PC-9 (cell line): ENCODE measurements around the gene ITGB5. TPM values are rescaled to one million over a fixed set of nuclear protein-coding genes. Genes with fewer than 3 reads are reported as not detected.

Source experiments
- BruUV-seq: library from RNA; stranded (reverse); fragments of 400-500 nt; replicated peaks from 2 replicates; lab custom pipeline; 2021; lab: Mats Ljungman, UMichigan
- CTCF ChIA-PET: fragments of 300-600 bp; sonication (Branson Sonifier 250); formaldehyde crosslinking; loops from one replicate; lab custom pipeline; 2022; ENCODE audit warnings: antibody characterized with exemption; lab: Charles Lee
- POLR2A ChIA-PET: fragments of 300-600 bp; sonication (Branson Sonifier 250); formaldehyde crosslinking; loops from one replicate; lab custom pipeline; 2022; ENCODE audit warnings: antibody characterized with exemption; ENCODE audit not compliant: unreplicated experiment; lab: Charles Lee
- DNase-seq, 2 experiments: peaks; one replicate each; pipeline versions ENCODE4 v3.0.0 to v3.0.0-alpha.2; 2015 to 2022; ENCODE audit warnings: mixed read lengths in 1 of 2
- H2AFZ ChIP-seq: fragments of 200-600 bp; sonication (generic); 2 replicates; pipeline ENCODE4 v1.8.1; 2017; ENCODE audit warnings: antibody characterized with exemption
- H3F3A ChIP-seq: fragments of 200-600 bp; sonication (generic); 2 replicates; pipeline ENCODE4 v1.8.1; 2017; ENCODE audit warnings: antibody characterized with exemption, mild to moderate bottlenecking, low read depth; ENCODE audit not compliant: insufficient read depth
- H3K27ac ChIP-seq: fragments of 200-600 bp; sonication (generic); 2 replicates; pipeline ENCODE4 v1.6.1; 2016; ENCODE audit warnings: mixed run types
- H3K27me3 ChIP-seq: fragments of 200-600 bp; sonication (generic); 2 replicates; pipeline ENCODE4 v1.6.1; 2016; ENCODE audit warnings: low read depth, mixed run types; ENCODE audit not compliant: insufficient read depth
- H3K36me3 ChIP-seq: fragments of 200-600 bp; sonication (generic); 2 replicates; pipeline ENCODE4 v1.6.1; 2016; ENCODE audit warnings: low read depth, mixed run types
- H3K4me1 ChIP-seq: fragments of 200-600 bp; sonication (generic); replicated peaks from 2 replicates; pipeline ENCODE4 v1.6.1; 2016; ENCODE audit warnings: mixed run types; ENCODE audit not compliant: insufficient read depth
- H3K4me2 ChIP-seq: fragments of 200-600 bp; sonication (generic); 2 replicates; pipeline ENCODE4 v1.6.1; 2017; ENCODE audit warnings: mixed run types
- H3K4me3 ChIP-seq: fragments of 200-600 bp; sonication (generic); 2 replicates; pipeline ENCODE4 v1.6.1; 2016; ENCODE audit warnings: mixed run types
- H3K79me2 ChIP-seq: fragments of 200-600 bp; sonication (generic); 2 replicates; pipeline ENCODE4 v1.6.1; 2017; ENCODE audit warnings: low read depth, mixed run types
- H3K9me2 ChIP-seq: fragments of 200-600 bp; sonication (generic); 2 replicates; pipeline ENCODE4 v1.8.1; 2017; ENCODE audit warnings: mild to moderate bottlenecking; ENCODE audit not compliant: insufficient read depth
- H3K9me3 ChIP-seq: fragments of 200-600 bp; sonication (generic); 2 replicates; pipeline ENCODE4 v1.8.1; 2016; ENCODE audit warnings: low read depth; ENCODE audit not compliant: insufficient read depth
- H4K20me1 ChIP-seq: fragments of 200-600 bp; sonication (generic); 2 replicates; pipeline ENCODE4 v1.8.1; 2017; ENCODE audit not compliant: insufficient read depth
- CTCF ChIP-seq: fragments of 200-600 bp; sonication (generic); conservative IDR thresholded peaks from 2 replicates; pipeline ENCODE4 v1.6.1; 2017; ENCODE audit warnings: mixed run types, antibody characterized with exemption, mild to moderate bottlenecking, moderate library complexity
- EZH2 ChIP-seq: fragments of 200-600 bp; sonication (generic); IDR thresholded peaks from 2 replicates; pipeline ENCODE4 v1.8.0; 2017; ENCODE audit warnings: antibody characterized with exemption, low read depth
- intact Hi-C: fragments of 100-400 bp; cut with micrococcal nuclease; formaldehyde crosslinking; loops from one replicate; pipeline ENCODE4 v1.10.0; 2022; ENCODE audit not compliant: unreplicated experiment
- total RNA-seq: library from RNA; stranded (reverse); gene quantifications from 2 replicates; pipeline ENCODE4 v1.2.3, GENCODE V29; 2021

The ITGB5 gene
- total RNA-seq, 1 experiment from 2014 or later: 226 TPM

GRCh38 chr3:124781476-124782376 is 105.4 kb downstream of the ITGB5 start:
- no peak for DNase-seq
- Histone ChIP-seq H3K9me3 (no peaks in the 10 kb centered on the region), H3K4me2 (no peak overlapping the region), H3K9me2 (no peaks in the 10 kb centered on the region), H4K20me1 (peaks cover 7% of the 10 kb centered on the region), H3F3A (no peaks in the 10 kb centered on the region), H3K36me3 (no peaks in the 10 kb centered on the region; the same call in 1 of the 2 replicates), H3K4me1 (no peaks in the 10 kb centered on the region), H3K27me3 (no peaks in the 10 kb centered on the region), H3K27ac (no peak overlapping the region), H3K79me2 (no peaks in the 10 kb centered on the region), H3K4me3 (no peak overlapping the region), H2AFZ (no peak overlapping the region)
- CTCF ChIA-PET: no interaction called here
- TF ChIP-seq CTCF: no peak
- no peak for TF ChIP-seq EZH2
- POLR2A ChIA-PET: no interaction called here
- no TSS peak for BruUV-seq
- intact Hi-C loops: no loop called here

GRCh38 chr3:124780761-124781475 is 106.2 kb downstream of the ITGB5 start:
- no peak overlapping the region for H3K27ac ChIP-seq
- CTCF ChIA-PET: no interaction called here

More at GRCh38 chr3:124780761-124781475, 106.2 kb downstream of the ITGB5 start:
- intact Hi-C loops: no loop called here
- H3K4me2 ChIP-seq: no peak overlapping the region
- no peaks in the 10 kb centered on the region for H3K9me2 ChIP-seq
- no TSS peak for BruUV-seq
- no peak for DNase-seq
- no peak for TF ChIP-seq CTCF
- no peak for TF ChIP-seq EZH2
- peaks cover 7% of the 10 kb centered on the region for H4K20me1 ChIP-seq
- H3K27me3 ChIP-seq: no peaks in the 10 kb centered on the region
- no peak overlapping the region for H2AFZ ChIP-seq
- H3K36me3 ChIP-seq: no peaks in the 10 kb centered on the region; the same call in 1 of the 2 replicates
- POLR2A ChIA-PET: no interaction called here
- H3K79me2 ChIP-seq: no peaks in the 10 kb centered on the region
- no peaks in the 10 kb centered on the region for H3F3A ChIP-seq
- no peaks in the 10 kb centered on the region for H3K9me3 ChIP-seq
- no peak overlapping the region for H3K4me3 ChIP-seq
- H3K4me1 ChIP-seq: no peaks in the 10 kb centered on the region
